Activated CD8-positive, alpha-beta memory T cell treated with anti-CD3 and anti-CD28 coated beads, Interleukin-2, amount 50 U/mL, for 24 hours (primary cell): ENCODE results near the gene EPB41L4A.
A peak's percentile ranks its signal among the peaks of the same experiment; 100 is the strongest.
"Not testable (repeated sequence)": the region's sequence is repeated elsewhere in the genome, so short reads cannot be mapped to it uniquely, and the experiment has no call there.

Experiments
- DNase-seq: peaks from one replicate; pipeline ENCODE4 v3.0.0-alpha.2; 2020; ENCODE audit errors: extremely low read depth

Gene EPB41L4A

GRCh38 chr5:112419164-112419985, at the start of gene EPB41L4A:
TSS of gene EPB41L4A (minus strand) at chr5:112419277. CDS start at chr5:112419039, 238 bp downstream.
- DNase-seq: no peak

GRCh38 chr5:112467485-112467884, 48.4 kb upstream of the EPB41L4A start:
- DNase-seq: no peak

DNA sequence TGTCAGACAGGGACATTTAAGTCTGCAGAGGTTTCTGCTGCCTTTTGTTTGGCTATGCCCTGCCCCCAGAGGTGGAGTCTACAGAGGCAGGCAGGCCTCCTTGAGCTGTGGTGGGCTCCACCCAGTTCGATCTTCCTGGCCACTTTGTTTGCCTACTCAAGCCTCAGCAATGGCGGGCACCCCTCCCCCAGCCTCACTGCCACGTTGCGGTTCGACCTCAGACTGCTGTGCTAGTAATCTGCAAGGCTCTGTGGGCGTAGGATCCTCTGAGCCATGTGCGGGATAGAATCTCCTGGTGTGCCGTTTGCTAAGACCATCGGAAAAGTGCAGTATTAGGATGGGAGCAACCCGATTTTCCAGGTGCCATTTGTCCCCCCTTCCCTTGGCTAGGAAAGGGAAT, 47.2 kb upstream of the EPB41L4A start:
- not testable (repeated sequence) for DNase-seq

GRCh38 chr5:112447187-112447760, 28.2 kb upstream of the EPB41L4A start:
- DNase-seq: not testable (repeated sequence)

DNA sequence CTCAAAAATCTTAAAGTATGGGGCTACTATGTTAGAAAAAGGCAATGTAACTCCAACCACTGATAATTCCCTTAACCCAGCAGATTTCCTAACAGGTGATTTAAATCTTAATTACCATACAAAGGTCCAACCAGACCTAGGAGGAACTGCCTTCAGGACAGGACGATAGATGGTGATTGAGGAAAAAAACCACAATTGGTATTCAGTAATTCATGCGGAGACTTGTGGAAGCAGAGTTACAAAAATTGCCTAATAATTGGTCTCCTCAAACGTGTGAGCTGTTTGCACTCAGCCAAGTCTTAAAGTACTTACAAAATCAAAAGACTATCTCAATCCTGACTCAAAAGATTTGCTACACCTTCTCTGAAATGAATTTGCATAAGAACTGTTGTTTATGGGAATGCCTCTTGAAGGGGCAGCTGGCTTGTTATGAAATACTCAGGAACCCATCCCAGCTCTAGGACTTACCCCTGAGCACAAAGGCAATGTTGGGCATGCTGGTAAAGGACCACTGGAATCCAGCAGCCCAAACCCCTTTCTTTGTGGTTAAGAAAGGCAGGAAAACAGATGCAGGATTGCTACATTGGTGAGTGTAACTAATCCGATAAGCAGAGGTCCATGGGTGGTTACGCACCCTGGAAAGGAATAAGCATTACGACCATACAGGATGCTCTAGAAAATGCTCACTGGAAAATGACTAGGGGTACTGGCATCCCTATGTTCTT, 26.7 kb upstream of the EPB41L4A start:
- no peak for DNase-seq

- not testable (repeated sequence) for DNase-seq
These were observed 24.9 kb upstream of the EPB41L4A start for GRCh38 chr5:112443932-112444331.

- DNase-seq: no peak
These were observed 21.0 kb upstream of the EPB41L4A start for GRCh38 chr5:112440031-112440430.

DNA sequence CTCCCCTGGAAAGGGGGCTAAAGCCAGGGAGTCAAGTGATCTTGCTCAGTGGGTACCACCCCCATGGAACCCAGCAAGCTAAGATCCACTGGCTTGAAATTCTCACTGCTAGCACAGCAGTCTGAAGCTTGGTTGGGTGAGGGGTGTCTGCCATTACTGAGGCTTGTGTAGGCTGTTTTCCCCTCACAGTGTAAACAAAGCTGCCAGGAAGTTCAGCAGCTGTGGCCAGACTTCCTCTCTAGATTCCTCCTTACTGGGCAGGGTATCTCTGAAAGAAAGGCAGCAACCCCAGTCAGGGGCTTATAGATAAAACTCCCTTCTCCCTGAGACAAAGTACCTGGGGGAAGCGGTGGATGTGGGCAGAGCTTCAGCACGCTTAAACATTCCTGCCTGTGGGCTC, 17.1 kb upstream of the EPB41L4A start:
- DNase-seq: no peak

DNA sequence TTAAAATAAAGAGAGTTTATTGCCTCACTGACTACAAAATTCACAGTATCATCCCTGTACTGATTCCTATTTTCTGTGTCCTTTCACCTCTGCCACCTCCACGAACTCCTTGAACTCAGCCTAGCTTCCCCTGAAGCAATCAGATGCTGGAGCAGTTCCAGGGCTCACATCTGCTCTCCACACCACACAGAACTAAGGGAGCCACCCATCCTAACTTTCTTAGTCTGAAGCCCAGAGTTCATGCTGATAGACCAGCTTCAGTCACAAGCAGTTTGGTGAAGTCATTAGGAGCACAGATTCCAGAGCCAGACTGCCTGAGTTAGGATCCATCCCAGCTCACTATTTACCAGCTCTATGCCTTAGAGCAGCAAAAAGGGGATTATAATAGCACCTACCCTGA, 15.6 kb upstream of the EPB41L4A start:
- DNase-seq: no peak

DNA sequence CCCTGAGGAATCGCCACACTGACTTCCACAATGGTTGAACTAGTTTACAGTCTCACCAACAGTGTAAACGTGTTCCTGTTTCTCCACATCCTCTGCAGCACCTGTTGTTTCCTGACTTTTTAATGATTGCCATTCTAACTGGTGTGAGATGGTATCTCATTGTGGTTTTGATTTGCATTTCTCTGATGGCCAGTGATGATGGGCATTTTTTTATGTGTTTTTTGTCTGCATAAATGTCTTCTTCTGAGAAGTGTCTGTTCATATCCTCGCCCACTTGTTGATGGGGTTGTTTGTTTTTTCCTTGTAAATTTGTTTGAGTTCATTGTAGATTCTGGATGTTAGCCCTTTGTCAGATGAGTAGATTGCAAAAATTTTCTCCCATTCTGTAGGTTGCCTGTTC, 7.1 kb upstream of the EPB41L4A start:
- DNase-seq: not testable (repeated sequence)

- DNase-seq: no peak
These were observed 1.1 kb upstream of the EPB41L4A start for GRCh38 chr5:112419986-112420864.

DNA sequence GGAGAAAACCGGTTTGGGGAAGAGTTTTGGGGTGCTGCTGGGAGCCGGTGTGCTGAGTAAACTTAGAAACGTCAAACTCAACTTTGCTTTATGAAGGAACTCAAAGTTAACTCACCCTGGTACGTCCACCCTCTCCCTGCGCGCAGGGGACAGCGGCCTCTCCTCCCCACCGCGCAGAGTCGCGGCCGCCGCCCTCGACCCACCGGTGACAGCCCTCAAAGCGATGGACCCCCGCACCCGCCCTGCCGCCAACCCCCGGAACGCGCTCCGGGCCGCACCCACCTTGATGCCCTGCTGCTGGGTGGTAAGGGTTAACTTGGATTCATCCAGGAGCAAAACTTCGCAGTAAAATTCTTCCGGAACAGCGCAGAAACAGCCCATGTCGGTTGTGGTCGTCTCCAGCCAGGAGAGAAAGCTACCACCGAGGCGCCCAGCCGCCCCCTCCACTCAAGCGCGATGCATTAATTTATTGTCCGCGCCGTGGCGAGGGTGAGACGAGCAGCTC, 366 bp downstream of the EPB41L4A start:
- no peak for DNase-seq

DNA sequence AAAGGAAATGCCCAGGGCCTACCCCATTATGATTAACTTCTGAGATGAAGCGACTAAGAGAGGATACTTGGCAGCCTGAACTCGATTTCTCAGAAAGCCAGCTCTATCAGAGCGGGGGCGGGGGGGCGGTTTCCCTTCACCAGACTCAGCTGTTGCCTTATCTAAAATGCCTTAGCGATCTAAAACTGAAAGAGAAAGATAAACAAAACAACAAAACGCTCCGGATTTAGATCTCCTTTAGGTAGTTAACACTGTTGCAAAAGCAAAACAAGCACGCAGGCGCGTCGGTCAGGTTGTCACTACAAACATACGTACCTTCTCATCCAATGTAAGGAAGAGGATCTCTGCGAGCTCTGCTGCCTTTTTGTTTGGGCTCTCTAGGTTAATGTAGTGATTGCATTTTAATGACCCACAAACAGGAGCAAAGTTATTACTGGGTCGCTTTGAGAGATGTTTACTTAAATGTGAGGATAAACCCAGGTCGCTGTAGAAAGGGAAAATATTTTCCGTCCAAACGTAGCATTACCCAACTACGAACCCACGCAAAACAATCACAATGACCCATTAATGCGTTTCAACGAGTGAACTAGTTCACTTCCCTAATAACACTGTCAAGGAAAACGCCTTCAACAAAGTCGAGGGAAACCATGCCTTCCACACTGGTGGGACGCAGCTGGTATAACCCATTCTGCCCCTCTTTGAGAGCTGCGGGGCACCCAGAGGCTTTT, 982 bp downstream of the EPB41L4A start:
- peak; percentile 6 for DNase-seq

DNA sequence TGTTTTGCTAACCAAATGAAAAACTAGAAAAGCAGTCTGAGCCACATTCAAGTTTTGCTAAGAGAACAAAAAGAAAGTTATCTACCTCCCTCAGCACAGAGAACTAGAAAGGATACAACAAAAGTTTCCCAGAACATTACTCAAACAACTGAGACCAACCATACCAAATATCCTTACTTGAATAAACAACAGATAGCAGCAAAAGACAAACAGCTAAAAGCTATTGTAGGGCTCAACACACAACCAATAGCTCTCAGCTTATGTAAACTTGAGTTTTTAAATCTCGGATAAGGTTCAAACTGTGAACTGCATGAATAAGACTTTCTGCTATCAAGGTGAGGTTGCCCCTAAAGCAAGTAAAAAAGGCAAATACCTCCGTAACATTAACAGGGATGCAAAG, 3.5 kb downstream of the EPB41L4A start:
- no peak for DNase-seq

- no peak for DNase-seq
These were observed 5.5 kb downstream of the EPB41L4A start for GRCh38 chr5:112413611-112414010.

DNA sequence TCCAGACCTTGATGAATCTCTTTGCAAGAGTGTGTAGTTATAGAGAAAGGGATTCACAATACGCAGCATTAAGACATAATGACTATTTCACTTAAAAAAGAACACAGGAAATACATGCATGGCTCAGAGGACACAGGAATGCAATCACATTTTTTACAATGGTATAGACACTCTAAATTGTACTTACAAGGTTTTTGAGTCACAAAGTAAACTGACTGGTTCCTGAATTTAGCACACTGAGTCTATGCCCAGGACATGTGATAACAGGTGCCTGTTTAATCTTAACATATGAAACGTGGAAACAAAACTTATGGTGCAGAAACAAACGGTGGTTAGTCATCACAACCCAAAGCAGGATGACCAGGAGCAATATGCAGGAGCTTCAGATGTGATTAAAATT, 6.7 kb downstream of the EPB41L4A start:
- no peak for DNase-seq

GRCh38 chr5:112411903-112412302, 7.2 kb downstream of the EPB41L4A start:
- DNase-seq: no peak

DNA sequence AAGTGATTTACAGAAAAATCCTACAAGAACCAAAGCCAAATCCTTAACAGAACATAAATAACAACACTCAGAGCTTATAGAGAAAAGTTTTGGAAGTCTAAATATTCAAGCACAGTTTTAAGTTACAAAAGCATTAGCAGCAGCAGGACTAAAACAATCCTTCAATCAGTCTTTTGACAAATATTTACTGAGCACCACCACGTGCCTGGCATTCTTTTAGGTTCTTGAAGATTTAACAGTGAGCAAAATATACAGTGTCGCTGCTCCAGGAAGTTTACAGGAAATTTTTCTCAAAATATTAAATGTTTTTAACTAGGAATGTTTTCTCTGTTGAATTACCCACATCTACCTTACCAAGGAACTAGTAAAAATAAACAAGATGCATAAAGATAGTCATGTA, 11.4 kb downstream of the EPB41L4A start:
- DNase-seq: no peak

- no peak for DNase-seq
These were observed 11.8 kb downstream of the EPB41L4A start for GRCh38 chr5:112407240-112407639.

DNA sequence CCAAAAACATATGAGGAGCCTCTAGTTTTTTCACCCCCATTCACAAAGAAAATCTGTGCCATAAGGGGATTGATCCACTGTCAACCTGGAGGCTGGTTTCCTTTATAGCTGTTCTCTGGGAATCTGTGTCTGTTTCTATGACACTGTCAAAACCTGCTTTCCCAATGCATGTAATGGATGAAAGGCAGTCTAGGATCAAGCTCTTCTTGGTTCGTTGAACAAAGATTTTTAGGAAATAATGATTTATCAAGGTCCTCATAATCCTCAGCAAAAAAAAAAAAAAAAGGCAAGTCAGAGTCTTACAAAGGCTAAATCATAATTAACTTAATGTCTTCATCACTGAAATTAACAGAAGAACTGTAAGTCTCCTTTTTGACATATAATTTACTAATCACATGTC, 16.0 kb downstream of the EPB41L4A start:
- no peak for DNase-seq

DNA sequence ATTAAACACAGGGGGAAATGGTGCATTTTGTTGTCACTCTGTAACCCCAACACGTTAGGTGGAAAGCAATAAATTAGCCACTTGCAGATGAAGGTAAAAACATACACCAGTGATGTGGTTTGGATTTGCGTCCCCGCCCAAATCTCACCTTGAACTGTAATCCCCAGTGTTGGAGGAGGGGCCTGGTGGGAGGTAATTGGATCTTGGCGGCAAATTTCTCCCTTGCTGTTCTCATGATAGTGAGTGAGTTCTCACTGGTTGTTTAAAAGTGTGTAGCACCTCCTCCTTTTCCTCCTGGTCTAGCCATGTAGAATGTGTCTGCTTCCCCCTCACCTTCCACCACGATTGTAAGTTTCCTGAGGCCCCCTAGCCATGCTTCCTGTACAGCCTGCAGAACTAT, 17.2 kb downstream of the EPB41L4A start:
- DNase-seq: no peak
